HEK293 (cell line): ENCODE results near the gene FRMPD4.
"Not testable (repeated sequence)": the region's sequence is repeated elsewhere in the genome, so short reads cannot be mapped to it uniquely, and the experiment has no call there.

Experiments
- CTCF ChIA-PET: fragments of 350-600 bp; formaldehyde crosslinking; extraction: SDS; loops from one replicate; lab custom pipeline; 2021; ENCODE audit warnings: antibody characterized with exemption; lab: Yijun Ruan, JAX
- POLR2A ChIA-PET: fragments of 300-600 bp; formaldehyde crosslinking; extraction: SDS; loops from one replicate; lab custom pipeline; 2020; ENCODE audit warnings: antibody characterized with exemption, inconsistent platforms; lab: Yijun Ruan, JAX
- H3K27ac ChIP-seq: fragments of 200-500 bp; sonication (Bioruptor generic); 2 replicates; pipeline ENCODE4 v1.5.1; 2014; ENCODE audit warnings: low read depth, low read length, control low read depth, inconsistent platforms; ENCODE audit errors: extremely low read depth
- H3K36me3 ChIP-seq, 2 experiments: fragments of 200-500 bp in 1 of 2; sonication (Bioruptor generic) in 1 of 2; 1 replicate in 1 of 2; 2 replicates in 1 of 2; pipeline ENCODE4 v1.5.1; 2014 to 2017; ENCODE audit warnings: inconsistent platforms in 2 of 2, low read length in 2 of 2; ENCODE audit not compliant: control insufficient read depth in 2 of 2, insufficient read depth in 1 of 2
- H3K4me1 ChIP-seq: fragments of 200-500 bp; sonication (Bioruptor generic); 2 replicates; pipeline ENCODE4 v1.5.1; 2014; ENCODE audit warnings: mild to moderate bottlenecking, low read length, inconsistent platforms; ENCODE audit not compliant: control insufficient read depth, insufficient read depth
- H3K4me3 ChIP-seq: 2 replicates; pipeline ENCODE4 v1.5.1; 2011; ENCODE audit warnings: low read depth, mild to moderate bottlenecking, control low read depth, low read length, moderate library complexity
- H3K9me3 ChIP-seq: fragments of 200-500 bp; sonication (Bioruptor generic); 2 replicates; pipeline ENCODE4 v1.5.1; 2014; ENCODE audit warnings: low read depth, low read length, inconsistent platforms; ENCODE audit not compliant: control insufficient read depth, insufficient read depth
- ATF2 ChIP-seq: fragments of 450-650 bp; formaldehyde crosslinking; IDR thresholded peaks from 2 replicates; pipeline ENCODE4 v1.5.1; 2016; ENCODE audit warnings: missing biosample characterization, missing genetic modification characterization, low read depth
- SP7 ChIP-seq: fragments of 450-650 bp; formaldehyde crosslinking; IDR thresholded peaks from 2 replicates; pipeline ENCODE4 v1.5.1; 2016; ENCODE audit warnings: missing biosample characterization, missing genetic modification characterization
- ZFP3 ChIP-seq: fragments of 450-650 bp; formaldehyde crosslinking; IDR thresholded peaks from 2 replicates; pipeline ENCODE4 v1.5.1; 2016; ENCODE audit warnings: low read depth, missing biosample characterization, missing genetic modification characterization
- ZNF146 ChIP-seq: fragments of 450-650 bp; formaldehyde crosslinking; IDR thresholded peaks from 2 replicates; pipeline ENCODE4 v1.5.1; 2016; ENCODE audit warnings: missing biosample characterization, missing genetic modification characterization
- ZNF19 ChIP-seq: fragments of 450-650 bp; formaldehyde crosslinking; IDR thresholded peaks from 2 replicates; pipeline ENCODE4; 2016; ENCODE audit warnings: missing biosample characterization, missing genetic modification characterization, low read depth
- ZNF324 ChIP-seq: fragments of 450-650 bp; formaldehyde crosslinking; IDR thresholded peaks from 2 replicates; pipeline ENCODE4 v1.5.1; 2016; ENCODE audit warnings: missing biosample characterization, missing genetic modification characterization
- TF ChIP-seq, protein P1 (sequence below): fragments of 450-650 bp; formaldehyde crosslinking; IDR thresholded peaks from 2 replicates; pipeline ENCODE4 v1.5.1; 2017; ENCODE audit warnings: missing biosample characterization, missing genetic modification characterization
- TF ChIP-seq, protein P2 (sequence below): fragments of 450-650 bp; formaldehyde crosslinking; IDR thresholded peaks from 2 replicates; pipeline ENCODE4 v1.5.1; 2016; ENCODE audit warnings: missing biosample characterization, missing genetic modification characterization
- TF ChIP-seq, protein P3 (sequence below): fragments of 450-650 bp; formaldehyde crosslinking; IDR thresholded peaks from 2 replicates; pipeline ENCODE4 v1.5.1; 2016; ENCODE audit warnings: missing biosample characterization, missing genetic modification characterization
- TF ChIP-seq, protein P4 (sequence below): fragments of 450-650 bp; formaldehyde crosslinking; IDR thresholded peaks from 2 replicates; pipeline ENCODE4 v1.5.1; 2017; ENCODE audit warnings: missing biosample characterization, missing genetic modification characterization

FRMPD4 gene

DNA sequence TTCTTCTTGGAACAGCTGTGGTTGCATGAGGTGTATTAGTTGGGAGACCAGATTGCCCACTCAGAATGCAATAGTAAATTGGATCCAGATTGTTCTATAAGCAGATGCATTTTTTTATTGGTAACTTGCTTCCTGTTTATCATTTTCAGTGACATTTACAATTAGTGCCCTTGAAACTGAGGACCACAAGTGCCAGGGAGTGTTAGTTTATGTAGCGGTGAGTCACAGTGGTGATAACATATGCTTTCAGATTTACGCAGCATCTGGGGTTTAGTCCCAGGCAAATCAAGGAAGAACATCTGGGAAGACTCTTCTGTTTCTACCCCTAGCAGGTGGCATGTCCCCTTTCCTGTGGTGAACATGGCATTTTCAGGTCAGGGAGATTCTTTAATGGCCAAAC lies 24.1 kb downstream of the FRMPD4 start (continued):
- TF ChIP-seq, protein P1, sequence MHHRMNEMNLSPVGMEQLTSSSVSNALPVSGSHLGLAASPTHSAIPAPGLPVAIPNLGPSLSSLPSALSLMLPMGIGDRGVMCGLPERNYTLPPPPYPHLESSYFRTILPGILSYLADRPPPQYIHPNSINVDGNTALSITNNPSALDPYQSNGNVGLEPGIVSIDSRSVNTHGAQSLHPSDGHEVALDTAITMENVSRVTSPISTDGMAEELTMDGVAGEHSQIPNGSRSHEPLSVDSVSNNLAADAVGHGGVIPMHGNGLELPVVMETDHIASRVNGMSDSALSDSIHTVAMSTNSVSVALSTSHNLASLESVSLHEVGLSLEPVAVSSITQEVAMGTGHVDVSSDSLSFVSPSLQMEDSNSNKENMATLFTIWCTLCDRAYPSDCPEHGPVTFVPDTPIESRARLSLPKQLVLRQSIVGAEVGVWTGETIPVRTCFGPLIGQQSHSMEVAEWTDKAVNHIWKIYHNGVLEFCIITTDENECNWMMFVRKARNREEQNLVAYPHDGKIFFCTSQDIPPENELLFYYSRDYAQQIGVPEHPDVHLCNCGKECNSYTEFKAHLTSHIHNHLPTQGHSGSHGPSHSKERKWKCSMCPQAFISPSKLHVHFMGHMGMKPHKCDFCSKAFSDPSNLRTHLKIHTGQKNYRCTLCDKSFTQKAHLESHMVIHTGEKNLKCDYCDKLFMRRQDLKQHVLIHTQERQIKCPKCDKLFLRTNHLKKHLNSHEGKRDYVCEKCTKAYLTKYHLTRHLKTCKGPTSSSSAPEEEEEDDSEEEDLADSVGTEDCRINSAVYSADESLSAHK (tag by site-specific recombination) = peak; percentile 94

DNA sequence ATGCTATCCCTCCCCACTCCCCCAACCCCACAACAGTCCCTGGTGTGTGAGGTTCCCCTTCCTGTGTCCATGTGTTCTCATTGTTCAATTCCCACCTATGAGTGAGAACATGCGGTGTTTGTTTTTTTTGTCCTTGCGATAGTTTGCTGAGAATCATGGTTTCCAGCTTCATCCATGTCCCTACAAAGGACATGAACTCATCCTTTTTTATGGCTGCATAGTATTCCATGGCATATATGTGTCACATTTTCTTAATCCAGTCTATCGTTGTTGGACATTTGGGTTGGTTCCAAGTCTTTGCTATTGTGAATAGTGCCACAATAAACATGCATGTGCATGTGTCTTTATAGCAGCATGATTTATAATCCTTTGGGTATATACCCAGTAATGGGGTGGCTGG lies 25.9 kb downstream of the FRMPD4 start:
- CTCF ChIA-PET, H3K4me3 ChIP-seq, POLR2A ChIA-PET, H3K9me3 ChIP-seq, H3K27ac ChIP-seq, H3K36me3 ChIP-seq: not testable (repeated sequence)
- H3K4me1 ChIP-seq = peaks cover 18% of the 10 kb centered on the region
- TF ChIP-seq, protein P2, sequence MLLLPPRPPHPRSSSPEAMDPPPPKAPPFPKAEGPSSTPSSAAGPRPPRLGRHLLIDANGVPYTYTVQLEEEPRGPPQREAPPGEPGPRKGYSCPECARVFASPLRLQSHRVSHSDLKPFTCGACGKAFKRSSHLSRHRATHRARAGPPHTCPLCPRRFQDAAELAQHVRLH (tag by site-specific recombination) = peak; percentile 71; the same call in 1 of the 2 replicates
- peak; percentile 93 for TF ChIP-seq ZNF146 (tag by site-specific recombination)

DNA sequence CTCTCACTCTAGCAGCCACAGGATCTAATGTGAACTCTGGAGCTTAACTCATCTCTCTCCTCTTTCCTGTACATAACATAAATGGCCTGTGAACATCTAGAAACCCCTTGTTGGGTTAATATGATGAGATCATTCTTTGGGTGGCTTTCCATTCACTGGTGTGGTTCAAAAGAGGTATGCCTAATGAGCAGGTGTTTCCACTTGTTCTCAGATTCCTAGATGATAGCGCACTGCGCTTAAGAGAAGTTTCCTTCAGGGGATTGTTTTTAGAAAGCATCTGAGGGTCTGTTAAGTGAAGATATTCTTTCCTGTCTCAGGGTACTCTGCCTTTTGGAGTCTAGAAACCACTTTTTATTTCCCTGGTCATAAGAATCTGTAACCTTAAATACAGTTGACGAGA lies 32.5 kb downstream of the FRMPD4 start:
- peaks cover 16% of the 10 kb centered on the region for H3K4me1 ChIP-seq
- CTCF ChIA-PET = no interaction called here
- no peaks in the 10 kb centered on the region for H3K9me3 ChIP-seq
- H3K27ac ChIP-seq = no peak overlapping the region
- TF ChIP-seq ZNF19 (tag by site-specific recombination) (no peak), ATF2 (tag by site-specific recombination) (0 out of 2 replicates have a peak, but pooled peaks have one; percentile 3), ZNF324 (tag by site-specific recombination) (no peak)
- TF ChIP-seq, protein P1 (tag by site-specific recombination) = peak; percentile 61; the same call in 1 of the 2 replicates
- POLR2A ChIA-PET = no interaction called here
- H3K36me3 ChIP-seq = no peaks in the 10 kb centered on the region
- H3K4me3 ChIP-seq = no peak overlapping the region

DNA sequence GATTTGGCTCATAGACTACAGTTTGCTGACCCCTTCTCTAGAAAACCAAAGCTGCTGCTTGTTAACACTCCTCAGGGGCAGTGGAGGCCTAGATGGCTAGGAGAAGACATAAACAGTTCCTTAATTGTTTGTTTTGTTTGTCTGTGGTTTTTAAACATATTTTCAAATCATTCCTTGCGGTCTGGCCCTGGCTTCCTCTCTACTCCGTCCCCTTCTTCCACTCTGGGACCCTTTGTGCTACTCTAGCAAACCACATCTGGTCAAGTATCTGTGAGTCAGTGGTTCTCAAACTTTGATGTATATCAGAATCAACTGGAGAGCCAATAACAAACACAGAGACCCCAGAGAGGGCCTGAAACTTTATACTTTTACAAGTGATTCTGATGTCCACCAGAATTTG lies 36.1 kb downstream of the FRMPD4 start:
- no peaks in the 10 kb centered on the region for H3K36me3 ChIP-seq
- no peak overlapping the region for H3K4me3 ChIP-seq
- peaks cover 10% of the 10 kb centered on the region; the same call in 1 of the 2 replicates for H3K4me1 ChIP-seq
- ChIA-PET CTCF (interaction anchor here (0.8 to 0.9 kb wide), 2 partner anchors 33 to 35 kb away, joined by 3 read pairs; no protein-coding TSS in a partner anchor), POLR2A (no interaction called here)
- no peaks in the 10 kb centered on the region for H3K9me3 ChIP-seq
- H3K27ac ChIP-seq = no peak overlapping the region
- TF ChIP-seq SP7 (tag by site-specific recombination) = no peak
- TF ChIP-seq, protein P3, sequence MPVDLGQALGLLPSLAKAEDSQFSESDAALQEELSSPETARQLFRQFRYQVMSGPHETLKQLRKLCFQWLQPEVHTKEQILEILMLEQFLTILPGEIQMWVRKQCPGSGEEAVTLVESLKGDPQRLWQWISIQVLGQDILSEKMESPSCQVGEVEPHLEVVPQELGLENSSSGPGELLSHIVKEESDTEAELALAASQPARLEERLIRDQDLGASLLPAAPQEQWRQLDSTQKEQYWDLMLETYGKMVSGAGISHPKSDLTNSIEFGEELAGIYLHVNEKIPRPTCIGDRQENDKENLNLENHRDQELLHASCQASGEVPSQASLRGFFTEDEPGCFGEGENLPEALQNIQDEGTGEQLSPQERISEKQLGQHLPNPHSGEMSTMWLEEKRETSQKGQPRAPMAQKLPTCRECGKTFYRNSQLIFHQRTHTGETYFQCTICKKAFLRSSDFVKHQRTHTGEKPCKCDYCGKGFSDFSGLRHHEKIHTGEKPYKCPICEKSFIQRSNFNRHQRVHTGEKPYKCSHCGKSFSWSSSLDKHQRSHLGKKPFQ (tag by site-specific recombination) = no peak
- no peak for TF ChIP-seq ZFP3 (tag by site-specific recombination)
- TF ChIP-seq, protein P4, sequence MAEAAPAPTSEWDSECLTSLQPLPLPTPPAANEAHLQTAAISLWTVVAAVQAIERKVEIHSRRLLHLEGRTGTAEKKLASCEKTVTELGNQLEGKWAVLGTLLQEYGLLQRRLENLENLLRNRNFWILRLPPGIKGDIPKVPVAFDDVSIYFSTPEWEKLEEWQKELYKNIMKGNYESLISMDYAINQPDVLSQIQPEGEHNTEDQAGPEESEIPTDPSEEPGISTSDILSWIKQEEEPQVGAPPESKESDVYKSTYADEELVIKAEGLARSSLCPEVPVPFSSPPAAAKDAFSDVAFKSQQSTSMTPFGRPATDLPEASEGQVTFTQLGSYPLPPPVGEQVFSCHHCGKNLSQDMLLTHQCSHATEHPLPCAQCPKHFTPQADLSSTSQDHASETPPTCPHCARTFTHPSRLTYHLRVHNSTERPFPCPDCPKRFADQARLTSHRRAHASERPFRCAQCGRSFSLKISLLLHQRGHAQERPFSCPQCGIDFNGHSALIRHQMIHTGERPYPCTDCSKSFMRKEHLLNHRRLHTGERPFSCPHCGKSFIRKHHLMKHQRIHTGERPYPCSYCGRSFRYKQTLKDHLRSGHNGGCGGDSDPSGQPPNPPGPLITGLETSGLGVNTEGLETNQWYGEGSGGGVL (tag by site-specific recombination) = no peak
